Sigmoid colon (tissue), 4 donors: Measurements from ENCODE around the gene SLIT3.

ENCODE experiments used
- EP300 ChIP-seq, 4 donors: sonication (generic); formaldehyde crosslinking; IDR thresholded peaks; one replicate each; pipeline ENCODE4 v1.6.1; 2017; ENCODE audit warnings: antibody characterized with exemption in 4 of 4
- POLR2A ChIP-seq, 2 donors: fragments of 450-650 bp; IDR thresholded peaks; one replicate each; pipeline ENCODE4 v1.6.1; 2016; ENCODE audit warnings: antibody characterized with exemption in 2 of 2, mild to moderate bottlenecking in 2 of 2, moderate library complexity in 2 of 2
- POLR2AphosphoS5 ChIP-seq, 4 donors: sonication (generic); formaldehyde crosslinking; IDR thresholded peaks; one replicate each; pipeline ENCODE4 v1.6.1; 2017; ENCODE audit warnings: antibody characterized with exemption in 4 of 4
- TF ChIP-seq, protein P1 (sequence below), 4 experiments: fragments of 450-650 bp in 3 of 4; fragments of 200-600 bp in 1 of 4; IDR thresholded peaks; one replicate each; pipeline ENCODE4 v1.5.1; 2016 to 2019; ENCODE audit warnings: antibody characterized with exemption in 4 of 4, mild to moderate bottlenecking in 3 of 4, moderate library complexity in 2 of 4

DNA sequence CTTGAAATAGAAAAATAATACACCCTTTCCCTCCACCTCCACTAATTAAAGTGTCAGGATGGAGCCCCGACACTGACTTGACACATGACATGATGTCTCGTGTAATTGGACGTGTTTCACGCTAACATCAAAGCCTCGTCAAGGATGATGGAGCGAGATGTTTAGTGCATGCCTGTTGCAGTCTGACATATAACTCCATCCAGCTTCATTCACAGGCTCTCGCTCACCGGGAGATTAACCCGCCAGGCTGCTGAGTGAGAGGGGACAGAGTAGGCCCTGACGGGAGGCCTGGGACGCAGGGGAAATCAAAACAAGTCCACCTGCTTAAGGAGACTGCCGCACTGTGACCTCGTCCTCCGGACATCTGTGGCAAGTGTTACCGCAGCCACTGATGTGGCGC lies 263.5 kb downstream of the SLIT3 start:
- TF ChIP-seq, protein P1, sequence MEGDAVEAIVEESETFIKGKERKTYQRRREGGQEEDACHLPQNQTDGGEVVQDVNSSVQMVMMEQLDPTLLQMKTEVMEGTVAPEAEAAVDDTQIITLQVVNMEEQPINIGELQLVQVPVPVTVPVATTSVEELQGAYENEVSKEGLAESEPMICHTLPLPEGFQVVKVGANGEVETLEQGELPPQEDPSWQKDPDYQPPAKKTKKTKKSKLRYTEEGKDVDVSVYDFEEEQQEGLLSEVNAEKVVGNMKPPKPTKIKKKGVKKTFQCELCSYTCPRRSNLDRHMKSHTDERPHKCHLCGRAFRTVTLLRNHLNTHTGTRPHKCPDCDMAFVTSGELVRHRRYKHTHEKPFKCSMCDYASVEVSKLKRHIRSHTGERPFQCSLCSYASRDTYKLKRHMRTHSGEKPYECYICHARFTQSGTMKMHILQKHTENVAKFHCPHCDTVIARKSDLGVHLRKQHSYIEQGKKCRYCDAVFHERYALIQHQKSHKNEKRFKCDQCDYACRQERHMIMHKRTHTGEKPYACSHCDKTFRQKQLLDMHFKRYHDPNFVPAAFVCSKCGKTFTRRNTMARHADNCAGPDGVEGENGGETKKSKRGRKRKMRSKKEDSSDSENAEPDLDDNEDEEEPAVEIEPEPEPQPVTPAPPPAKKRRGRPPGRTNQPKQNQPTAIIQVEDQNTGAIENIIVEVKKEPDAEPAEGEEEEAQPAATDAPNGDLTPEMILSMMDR (IDR thresholded peaks at IDR 0.05): no peak
- no peak for TF ChIP-seq POLR2A (IDR thresholded peaks at IDR 0.05)
- no peak for TF ChIP-seq POLR2AphosphoS5 (IDR thresholded peaks at IDR 0.05)
- TF ChIP-seq EP300 (IDR thresholded peaks at IDR 0.05): no peak
